ENCODE results near the gene RGL2. TPM values are rescaled to one million over a fixed set of nuclear protein-coding genes. Genes with fewer than 3 reads are reported as not detected.
"Not testable (repeated sequence)": the region's sequence is repeated elsewhere in the genome, so short reads cannot be mapped to it uniquely, and the experiment has no call there.

Gene RGL2
- total RNA-seq, 1 donor from 2014 or later = 15.4 TPM

DNA sequence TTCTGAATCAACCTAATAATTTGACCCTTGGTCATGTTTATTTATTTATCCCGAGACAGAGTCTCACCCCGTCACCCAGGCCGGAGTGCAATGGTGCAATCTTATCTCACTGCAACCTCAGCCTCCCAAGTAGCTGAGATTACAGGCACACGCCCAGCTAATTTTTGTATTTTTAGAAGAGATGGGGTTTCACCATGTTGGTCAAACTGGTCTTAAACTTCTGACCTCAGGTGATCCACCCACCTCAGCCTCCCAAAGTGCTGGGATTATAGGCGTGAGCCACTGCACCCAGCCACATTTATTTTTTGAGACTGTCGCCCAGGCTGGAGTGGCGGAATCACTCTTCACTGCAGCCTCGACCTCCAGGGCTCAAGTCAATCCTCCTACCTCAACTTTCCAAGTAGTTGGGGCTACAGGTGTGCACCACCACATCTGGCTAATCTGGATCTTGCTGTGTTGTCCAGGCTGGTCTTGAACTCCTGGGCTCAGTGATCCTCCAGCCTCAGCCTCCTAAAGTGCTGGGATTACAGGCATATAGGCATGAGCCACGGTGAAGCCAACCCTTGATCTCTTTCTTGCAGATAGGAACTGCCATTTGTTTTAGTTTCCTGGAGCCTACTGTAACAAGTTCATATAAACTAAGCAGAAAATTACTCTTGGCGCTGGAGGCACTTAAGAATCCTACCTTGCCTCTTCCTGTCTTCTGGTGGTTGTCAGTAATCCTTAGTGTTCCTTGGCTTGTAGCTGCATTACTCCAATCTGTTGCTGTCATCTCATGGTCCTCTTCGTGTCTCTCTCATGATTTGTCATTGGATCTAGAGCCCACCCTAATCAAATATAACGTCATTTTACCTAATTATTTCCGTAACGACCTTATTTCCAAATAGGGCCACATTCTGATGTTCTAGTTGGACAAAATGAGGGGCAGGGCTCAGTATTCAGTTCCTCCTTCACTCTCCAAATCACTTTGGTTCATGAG lies 24.5 kb downstream of the RGL2 start:
- DNase-seq (ENCODE audit: low spot score) = no peak

DNA sequence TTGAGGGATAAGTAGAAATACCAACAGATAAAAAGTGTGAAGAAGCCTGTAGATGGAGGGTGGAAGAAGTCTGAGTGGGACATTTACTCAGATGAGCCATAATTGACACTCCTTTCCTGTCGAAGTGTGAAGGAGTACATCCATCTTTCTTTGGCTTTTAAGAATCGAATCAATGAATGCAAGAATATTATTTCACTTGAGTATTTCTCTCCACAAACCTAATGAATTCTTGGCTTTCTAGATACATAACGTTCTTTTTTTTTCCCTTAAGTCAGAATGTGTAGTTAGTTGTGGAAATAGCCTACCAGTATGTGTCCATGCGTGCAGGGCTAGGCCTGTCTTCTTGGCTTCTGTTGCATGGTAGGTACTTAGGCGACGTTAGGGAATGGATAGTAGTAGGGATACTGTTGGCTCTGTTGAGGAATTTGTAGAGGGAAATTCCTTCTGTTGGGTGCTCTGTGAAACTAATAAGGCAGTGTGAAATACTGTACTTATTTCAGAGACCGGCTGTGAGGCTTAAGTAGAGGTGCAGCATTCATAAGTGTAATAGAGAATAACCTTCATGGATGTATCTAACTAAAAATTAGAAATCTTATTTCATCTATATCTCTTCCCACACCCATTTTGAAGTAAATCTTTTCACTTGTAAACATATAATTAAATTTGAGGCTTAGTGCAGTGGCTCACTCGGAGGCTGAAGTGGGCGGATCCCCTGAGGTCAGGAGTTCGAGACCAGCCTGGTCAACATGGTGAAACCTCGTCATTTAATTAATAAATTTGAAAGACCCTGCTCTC lies 25.4 kb downstream of the RGL2 start:
- DNase-seq (ENCODE audit: low spot score) = no peak

DNA sequence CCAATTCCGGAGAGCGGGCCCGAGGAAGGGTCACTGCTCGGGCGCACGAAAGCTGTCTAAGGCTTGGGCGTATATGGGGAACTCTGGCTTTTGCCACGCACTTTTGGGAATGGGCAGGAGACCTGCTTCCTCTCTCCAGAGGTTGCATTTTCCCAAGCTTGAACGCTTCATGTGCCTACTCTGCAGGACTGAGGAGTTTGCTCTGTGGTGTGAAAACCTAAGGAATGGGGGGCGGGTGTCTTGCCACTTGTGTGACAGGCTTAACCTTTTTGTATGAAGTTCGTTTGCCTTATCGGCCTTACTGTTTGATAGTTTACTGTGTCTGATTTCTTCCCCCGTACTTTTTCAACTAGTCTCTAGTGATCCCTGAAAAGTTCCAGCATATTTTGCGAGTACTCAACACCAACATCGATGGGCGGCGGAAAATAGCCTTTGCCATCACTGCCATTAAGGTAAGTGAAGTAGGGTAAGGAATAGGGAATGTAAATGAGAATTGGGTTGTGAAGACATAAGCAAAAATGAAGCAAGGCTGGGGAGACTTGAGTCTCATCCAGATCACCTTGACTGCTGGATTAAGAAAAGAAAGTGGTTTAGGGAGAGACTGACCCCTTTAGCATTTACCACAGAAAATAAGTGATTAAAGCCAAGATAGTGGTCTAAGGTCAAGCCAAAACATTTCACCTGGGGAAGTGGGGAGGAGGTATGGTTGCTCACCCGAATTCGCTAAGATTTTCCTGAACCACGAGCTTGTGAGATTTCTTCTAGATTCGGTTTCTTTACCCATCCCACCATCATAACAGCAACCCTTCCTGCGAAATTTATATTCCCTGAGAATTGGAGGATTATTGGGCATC lies 26.2 kb downstream of the RGL2 start:
- no peak for DNase-seq (ENCODE audit: low spot score)

DNA sequence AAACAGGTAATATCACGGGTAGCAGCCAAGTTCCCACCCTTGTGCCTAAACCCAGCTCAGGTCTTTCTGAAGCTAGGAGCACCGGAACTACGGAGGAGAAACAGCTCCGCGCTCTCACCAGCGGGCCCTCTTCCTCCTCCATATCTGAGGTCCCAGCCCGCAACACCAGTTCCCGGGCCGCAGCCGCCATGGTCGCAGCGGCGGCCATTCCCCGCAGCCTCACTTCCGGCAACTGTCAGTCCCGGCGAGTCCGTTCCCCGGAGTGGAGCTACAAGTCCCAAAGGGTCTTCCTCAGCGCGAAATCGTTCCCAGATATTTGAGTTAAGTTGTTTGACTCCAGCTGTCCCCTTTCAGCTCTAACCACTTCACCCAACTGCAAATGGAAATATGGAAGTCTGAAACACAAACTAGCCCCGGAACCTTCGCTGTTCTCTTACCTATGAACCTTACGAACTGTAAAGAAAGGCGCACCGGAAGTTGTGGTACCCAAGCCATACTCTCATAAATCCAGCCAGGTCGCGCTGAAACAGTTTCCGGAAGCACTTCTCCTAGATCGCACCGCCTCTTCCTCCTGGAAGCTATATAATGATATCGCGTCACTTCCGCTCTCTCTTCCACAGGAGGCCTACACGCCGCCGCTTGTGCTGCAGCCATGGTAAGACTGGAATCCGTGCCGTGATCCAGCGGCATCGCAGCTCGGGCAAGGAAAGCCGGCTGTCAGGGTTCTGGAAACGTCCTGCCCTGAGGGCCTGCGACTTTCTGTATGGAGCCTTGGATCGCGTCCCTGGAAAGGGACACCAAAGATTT lies 27.1 kb downstream of the RGL2 start, which contains the start of the genes RPS18 and VPS52:
Gene RPS18 (plus strand): TSS at position 608 of the 807 bp plus-strand sequence. CDS start 45 bp downstream, at position 653.
Gene VPS52 (minus strand): TSS at position 409 of the 807 bp plus-strand sequence. CDS start 201 bp downstream, at position 208.
- DNase-seq (ENCODE audit: low spot score) = peak; percentile 99

DNA sequence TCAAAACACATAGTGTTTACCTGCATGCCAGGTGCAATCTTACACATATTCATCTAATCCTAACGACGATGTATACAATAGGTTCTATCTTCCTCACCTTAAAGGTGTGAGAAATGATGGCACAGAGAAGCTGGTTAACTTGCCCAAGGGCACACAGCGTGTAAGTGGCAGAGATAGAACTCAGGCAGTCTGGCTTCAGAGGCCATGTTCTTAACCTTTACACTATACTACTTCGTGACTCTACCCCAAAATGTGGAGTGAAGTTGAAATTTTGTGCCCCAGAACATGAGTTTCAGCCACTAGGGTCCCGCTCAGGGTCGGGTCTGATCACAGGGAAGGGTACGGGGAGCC lies 27.6 kb downstream of the RGL2 start:
- no peak for DNase-seq (ENCODE audit: low spot score)

DNA sequence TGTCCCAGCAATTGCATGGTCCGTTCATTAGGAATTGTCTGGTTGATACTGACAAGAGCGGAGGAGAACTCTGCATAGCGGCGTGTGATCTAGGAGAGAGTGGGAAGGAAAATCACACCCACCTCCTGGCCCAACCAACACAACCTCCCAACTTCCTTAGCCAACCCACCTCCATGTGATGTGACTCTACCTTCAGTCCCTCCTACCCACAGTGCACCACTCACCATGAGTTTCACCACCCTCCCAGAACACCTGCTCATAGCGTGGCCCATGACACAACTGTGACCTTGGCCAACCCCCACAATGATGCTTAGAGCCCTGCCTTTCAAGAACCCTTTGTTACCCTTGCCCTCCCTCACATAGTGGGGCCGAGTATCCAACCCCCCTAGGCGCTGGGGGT lies 34.7 kb downstream of the RGL2 start:
- no peak for DNase-seq (ENCODE audit: low spot score)

DNA sequence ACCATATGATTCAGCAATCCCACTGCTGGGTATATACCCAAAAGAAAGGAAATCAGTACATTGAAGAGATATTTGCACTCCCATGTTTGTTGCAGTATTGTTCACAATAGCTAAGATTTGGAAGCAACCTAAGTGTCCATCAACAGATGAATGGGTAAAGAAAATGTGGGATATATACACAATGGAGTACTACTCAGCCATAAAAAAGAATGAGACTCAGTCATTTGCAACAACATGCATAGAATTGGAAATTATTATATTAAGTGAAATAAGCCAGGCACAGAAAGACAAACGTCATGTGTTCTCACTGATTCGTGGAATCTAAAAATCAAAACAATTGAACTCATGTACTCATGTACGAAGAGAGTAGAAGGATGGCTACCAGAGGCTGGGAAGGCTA lies 36.3 kb downstream of the RGL2 start:
- DNase-seq (ENCODE audit: low spot score) = not testable (repeated sequence)

DNA sequence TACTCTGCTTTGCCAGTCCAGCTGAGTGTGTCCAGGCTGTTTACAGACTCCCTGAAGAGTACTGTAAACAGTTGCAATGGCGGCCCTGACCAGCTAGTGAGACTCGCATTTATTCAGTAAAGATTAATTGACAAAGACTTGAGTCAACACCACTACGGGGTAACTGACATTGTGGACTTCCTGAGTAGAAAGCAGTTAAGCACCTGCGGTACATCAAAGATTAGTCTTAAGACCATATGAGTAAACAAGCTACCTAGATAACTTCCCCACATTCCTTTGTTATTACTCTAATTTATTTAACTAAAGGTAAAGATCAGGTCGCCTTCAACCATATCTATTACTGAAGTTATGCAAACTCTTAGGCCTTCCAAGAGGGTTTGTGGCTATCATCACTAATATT lies 39.7 kb downstream of the RGL2 start:
- DNase-seq (ENCODE audit: low spot score) = no peak

DNA sequence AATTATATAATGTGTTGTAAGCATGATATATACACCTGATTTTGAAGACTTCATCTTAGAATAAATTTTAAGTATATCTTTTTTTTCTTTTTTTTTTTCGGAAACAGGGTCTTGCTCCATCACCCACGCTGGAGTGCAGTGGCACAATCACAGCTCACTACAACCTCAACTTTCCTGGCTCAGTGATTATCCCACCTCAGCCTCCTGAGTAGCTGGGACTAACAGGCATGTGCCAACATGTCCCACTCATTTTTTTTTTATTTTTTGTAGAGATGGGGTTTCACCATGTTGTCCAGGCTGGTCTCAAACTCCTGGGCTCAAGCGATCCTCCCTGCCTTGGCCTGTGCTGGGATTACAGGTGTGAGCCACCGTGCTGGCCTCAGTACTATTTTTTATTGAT lies 44.2 kb downstream of the RGL2 start:
- DNase-seq (ENCODE audit: low spot score) = no peak

DNA sequence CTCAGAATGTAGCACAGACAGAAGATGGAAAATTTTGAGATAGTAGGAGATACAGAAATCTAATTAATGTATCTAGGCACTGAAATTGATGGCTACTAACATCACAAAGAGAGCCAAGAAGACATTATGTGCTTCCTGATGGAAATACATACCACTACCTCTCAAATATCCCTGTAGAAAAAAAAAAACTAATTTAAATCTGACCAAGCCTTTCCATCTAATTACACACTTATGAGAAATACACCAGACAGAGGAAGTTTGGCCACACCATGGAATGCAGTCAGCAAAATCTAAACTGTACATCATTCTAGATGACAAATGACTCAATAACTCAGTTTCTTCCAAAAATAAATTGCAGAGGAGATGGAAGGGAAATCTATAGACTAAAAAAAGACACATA lies 46.0 kb downstream of the RGL2 start:
- no peak for DNase-seq (ENCODE audit: low spot score)

DNA sequence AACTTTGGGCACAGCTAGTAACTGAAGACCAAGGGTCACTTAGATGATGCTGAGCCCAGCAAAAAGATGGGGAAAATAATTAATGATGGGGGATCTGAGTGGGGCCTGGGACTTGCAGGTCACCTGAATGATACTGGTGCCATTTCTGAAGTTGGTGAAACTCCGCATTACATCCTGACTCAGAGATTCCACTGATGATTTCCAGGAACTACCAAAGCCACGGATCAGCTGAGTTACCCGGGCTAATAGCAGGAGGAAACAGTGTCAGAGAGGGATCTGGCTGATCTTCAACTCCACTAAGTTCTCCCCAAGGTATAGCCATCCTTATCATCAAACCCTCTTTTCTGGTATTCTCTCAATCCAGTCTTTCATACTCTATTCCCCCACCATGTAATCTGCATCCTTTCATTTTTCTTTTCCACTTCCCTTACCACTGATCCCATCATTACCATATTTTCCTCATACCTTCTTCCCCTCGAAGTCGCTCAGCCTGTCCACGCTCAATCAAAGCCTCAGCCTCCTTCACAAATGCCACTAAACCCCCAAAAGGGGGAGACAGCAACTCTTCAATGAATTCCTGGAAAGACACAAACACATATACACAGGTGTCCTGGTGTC lies 47.2 kb downstream of the RGL2 start:
- DNase-seq (ENCODE audit: low spot score) = no peak

DNA sequence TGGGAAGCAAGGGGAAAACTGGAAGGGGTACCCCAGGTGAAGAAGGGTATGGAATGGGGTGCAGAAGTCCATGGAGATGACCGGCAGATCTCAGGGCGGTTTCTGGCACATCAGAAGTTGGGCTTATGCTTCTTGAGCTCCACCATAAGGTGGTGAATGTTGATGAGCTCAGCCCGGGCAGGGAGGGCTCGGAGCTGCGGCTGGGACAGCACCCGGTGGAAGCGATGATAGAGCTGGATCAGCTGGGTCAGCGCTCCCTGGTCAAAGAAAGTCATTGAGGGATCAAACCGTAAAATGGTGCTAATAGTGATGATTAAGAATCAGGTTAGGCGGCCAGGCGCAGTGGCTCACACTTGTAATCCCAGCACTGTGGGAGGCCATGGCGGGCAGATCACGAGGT lies 48.0 kb downstream of the RGL2 start:
- DNase-seq (ENCODE audit: low spot score) = no peak

DNA sequence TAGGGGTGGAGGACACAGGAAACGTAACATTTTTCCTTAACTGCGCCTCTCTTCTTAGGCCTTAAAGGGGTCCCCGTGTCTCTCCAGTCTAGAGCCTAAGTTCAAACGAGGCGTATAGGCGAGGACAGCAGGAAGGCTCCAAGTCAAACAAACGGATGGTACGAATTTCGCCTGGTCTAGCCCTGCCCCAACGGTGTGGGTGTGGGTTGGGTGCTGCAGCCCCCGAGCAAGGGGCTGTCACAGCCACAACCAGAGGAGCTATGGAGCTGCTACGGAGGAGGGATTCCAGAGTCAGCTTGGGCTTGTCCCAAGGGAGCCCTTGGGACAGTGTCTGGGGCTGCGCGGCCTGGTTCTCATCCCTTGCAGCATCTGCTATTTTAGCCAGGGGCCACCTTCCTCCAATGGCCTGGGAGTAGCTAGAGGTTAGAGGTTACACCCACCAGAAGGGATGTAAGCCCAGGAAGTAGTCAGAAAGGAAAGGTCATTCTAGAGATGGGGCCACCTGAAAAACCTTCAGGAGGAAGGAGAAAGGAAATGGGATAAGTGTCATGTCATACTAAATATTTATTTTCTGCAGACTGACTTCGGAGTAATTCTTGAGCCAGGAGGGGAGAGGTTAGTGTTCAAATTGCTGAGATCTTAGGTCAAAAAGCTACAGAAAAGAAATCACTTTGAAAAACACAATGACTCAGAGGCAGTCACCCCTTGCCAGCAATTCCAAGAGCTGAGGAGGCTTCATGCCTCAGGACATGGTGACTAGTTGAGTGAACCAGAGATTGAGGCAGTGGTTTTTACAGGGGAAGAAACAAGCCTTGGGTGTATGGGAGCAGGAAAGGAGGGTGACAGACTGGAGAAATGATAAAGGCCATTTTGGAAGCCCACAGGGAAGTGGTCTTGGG lies 48.8 kb downstream of the RGL2 start:
- no peak for DNase-seq (ENCODE audit: low spot score)

DNA sequence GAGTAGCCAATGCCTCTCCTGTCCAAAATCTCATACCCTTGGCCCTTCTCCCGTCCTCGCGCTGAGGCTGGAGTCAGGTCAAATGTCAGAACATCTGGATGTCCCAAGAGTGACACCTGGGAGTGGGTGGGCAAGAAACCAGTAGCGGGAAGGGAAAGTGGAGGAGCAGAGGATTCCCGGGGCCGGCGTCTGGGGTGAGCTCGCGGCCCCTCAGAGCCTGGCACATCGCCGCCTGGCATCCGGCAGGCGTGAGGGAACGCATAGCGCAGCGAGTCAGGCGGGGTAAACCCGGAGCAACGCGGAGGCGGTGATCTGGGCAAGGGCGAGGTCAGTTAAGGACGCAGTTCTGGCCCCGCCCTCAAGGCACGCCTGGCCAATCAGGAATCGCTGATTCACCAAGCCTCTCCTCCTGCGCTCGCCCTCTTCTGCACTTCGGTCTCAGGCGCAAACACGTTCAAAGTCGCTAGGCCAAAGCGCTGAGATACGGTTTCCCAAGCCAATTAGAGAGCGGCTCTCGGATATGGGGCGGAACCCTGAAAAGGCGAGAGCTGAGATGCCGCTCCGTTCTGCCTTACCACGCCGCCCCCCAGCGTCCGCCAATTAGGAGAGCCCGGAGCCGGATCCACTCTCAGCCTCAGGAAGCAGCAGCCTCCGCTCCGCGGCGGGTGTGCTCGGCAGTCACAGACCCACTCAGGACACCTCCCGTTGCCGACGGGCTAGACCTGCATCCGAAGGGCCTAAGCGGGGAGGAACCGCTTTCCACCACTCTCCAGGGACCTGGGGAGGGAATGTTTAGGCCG lies 49.6 kb downstream of the RGL2 start:
- peak; percentile 100 for DNase-seq (ENCODE audit: low spot score)

DNA sequence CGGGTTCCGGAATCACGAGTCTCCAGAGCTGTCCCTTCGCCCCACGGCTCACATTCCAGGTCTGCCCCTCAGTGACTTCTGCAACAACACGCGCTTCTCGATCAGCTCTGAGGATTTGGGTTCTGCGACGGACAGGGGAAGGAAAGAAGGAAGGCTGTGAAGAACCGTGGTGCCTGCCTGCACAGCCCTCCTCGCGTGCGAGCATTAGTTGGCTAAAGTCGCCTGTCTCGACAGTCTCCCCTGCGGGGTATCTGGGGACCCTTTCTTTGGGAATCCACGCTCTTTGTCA lies 50.2 kb downstream of the RGL2 start:
- DNase-seq (ENCODE audit: low spot score) = no peak

DNA sequence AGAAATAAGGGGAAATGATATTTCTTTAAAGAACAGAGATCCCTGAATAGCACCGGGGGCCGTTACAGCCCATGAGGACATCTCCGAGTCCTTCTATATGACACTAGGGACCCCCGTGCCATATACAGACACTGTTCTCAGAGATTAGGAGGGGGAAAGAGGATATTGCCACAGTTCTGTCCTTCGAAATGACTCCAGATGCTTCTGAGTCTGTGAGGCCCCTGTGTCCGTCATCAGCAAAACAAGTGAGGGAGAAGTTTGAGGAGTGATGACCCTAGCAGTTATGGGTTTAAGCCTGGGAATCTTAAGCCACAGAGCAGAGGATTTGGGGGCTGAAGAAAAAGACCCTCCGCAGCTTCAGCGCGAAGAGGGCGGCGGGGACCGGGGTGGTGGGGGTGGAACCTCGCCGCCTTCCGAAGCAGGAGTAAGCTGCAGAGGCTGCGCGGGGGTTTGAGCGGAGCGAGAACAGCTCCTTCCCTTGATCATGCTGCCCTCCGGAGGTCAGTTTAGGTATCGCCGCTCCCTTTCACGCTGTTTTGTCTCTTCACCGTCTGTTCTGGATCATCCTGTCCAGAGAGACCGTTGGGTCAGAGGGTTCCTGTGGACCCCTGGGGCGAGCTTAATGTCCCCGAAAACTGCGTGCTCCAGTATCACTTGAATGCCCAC lies 50.6 kb downstream of the RGL2 start:
- peak; percentile 90 for DNase-seq (ENCODE audit: low spot score)

DNA sequence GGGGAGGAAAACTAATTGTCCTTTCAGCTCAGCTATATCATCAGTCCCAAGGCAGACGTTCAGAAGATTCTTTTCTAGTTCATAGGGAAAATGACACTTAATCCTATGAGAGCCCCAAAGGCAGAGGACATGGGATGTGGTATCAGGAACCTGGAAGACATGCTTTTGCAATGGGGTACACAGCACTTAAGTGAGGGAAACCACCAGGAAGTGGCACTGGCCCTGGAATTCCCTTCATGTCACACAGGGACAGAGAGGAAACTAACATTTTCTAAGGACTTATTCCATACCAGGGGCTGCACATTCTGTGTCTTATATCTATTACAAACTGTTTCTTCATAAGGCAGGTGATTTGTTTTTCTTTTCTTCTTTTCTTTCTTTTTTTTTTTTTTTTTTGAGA lies 55.3 kb downstream of the RGL2 start:
- DNase-seq (ENCODE audit: low spot score) = no peak

DNA sequence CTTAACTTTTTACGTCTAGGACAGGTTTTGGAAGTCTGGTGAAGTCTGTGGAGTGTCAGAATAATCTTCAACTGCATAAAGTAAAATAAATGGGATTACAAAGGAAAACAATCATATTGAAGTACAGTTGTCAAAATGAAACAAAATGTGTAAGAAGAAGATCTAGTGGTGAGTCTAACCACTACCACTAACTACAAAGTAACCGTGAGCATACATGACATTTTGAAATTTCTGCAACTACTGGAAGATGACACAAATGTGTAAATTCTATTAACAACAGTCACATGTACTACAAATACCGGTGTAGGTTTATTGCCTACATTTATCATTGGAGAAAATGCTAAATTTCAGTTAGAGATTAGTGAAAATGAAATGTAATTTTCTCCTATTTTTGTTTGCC lies 56.8 kb downstream of the RGL2 start:
- no peak for DNase-seq (ENCODE audit: low spot score)
